Measurements from ENCODE around the gene THRB.

DNA sequence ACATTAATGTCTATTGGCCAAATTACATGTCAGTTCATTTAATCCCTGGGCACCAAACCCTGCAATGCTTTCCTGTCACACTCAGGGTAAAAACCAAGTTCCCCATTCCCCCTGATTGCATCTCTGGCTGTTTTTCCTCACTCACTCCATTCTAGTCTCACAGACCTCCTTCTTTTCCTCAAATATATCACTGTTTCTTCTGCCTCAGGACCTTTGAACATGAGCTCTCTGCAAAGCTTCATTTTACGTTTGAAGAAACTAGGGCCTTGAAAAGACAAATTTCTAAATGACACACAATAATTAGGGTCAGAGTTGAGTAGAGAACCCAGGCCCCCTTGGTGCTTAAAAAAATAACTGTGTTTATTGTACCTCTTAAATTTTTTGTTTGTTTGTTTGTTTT lies 230.6 kb downstream of the THRB start:
- TF ChIP-seq POLR2AphosphoS5 (IDR thresholded peaks at IDR 0.05; ENCODE audit: low read depth, low read length) = no peak
- no peak for TF ChIP-seq POLR2A (IDR thresholded peaks at IDR 0.05; ENCODE audit: low read depth, low read length)
- no peak for TF ChIP-seq TAF1 (IDR thresholded peaks at IDR 0.05; ENCODE audit: low read depth, low read length)
